ENCODE data around the gene HSF2BP.

The HSF2BP gene

DNA sequence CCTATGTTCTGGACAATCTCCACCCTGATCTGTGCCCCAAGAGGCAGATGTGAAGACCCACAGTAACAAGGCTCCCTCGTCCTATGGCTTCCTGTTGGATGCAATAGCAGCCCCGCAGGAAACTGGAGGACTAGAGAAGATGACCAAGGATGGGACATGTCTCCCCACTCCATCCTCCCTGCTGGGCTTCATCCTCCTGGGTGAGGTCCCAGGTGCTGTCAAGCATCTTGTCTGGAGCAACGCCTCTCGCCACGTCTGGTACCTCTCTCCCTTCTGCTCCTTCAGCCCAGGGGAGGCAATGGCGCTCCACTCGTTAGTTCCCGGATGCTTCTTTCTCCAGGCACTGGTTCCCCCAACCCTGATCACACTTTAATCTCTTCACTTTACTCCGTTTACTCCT lies 11.1 kb downstream of the HSF2BP start:
- no peak for DNase-seq

DNA sequence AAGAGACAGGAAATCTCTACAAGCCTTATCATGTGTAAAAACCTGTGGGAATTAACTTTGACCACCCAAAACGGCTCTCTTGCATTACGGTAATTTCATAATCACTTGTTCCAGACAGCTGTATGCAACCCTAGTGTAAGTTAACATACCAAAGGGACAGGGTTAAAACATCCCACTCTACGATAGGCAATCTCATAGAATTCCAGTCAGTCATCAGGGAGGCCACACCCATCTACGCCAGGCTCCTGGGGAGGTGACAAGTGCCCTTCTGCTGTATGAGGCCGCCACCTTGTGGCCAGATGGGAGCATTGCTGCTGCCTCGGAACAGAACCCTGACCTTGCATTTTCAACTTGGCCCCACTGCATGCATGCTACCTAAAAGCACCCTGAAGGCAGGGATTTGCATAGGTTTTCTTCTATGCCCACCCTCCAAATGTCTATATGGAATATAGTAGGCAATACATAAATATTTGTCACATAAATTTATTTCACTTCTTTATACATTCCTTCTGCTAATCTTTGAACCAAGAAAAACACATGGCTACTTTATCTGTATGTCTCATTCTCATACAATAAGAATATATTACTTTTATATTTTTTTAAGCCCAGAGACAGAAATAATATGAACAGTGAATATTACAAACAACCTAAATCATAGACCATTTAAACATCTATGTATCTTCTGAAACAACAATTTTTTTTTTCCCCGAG lies 12.6 kb downstream of the HSF2BP start:
- peak; percentile 90 for DNase-seq

DNA sequence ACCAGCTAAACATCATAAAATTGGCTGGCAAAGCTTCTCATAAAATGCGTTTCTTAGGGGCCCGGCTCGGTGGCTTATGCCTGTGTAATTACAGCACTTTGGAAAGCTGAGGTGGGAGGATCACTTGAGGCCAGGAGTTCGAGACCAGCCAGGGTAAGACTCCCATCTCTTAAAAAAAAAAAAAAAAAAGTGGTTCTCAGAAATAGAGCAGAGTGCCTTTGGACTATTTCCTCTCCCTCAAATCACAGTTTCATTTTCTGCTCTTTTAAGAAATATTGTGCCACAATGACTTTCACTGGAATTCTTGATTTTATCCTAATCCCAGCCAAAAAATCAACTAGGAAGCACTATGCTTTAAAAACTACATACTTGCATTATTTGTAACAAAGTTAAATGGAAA lies 13.3 kb downstream of the HSF2BP start:
- DNase-seq = no peak

DNA sequence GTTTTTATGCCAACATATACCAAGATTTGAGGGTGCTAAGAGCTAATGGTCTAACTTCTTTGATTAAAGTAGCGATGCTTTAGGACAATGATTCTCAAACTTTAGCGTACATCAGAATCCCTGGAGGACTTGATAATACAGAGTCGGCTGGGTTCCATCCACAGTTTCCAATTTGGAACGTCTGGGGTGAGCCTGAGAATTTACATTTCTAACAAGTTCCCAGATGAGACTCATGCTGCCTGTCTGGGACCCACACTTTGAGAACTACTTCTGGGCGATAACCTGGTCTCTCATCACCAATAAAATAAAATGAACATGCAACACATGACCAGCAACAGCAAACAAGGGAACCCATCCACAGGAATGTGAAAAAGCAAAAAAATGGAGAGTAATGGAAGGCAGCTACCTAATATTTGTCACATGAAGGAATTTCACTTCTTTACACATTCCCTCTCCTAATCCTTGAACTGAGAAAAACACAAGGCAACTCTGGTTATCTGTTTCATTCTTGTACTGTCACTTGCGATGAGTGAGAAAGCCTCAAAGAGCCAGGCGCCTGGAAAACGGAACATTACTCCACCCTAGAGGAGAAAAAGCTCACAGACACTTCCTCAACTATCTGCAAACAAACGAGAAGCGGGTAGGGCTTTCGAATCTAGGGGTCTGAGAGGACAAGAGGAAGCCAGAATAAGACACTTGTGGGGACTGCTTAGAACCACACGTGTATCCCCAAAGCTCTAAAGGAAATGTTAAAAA lies 14.0 kb downstream of the HSF2BP start:
- DNase-seq = peak; percentile 85

GRCh38 chr21:43644609-43645008 lies 14.7 kb downstream of the HSF2BP start:
- DNase-seq = peak; percentile 64

- no peak for DNase-seq
These were observed 15.2 kb downstream of the HSF2BP start for GRCh38 chr21:43644071-43644470.

- DNase-seq = no peak
These were observed 16.1 kb downstream of the HSF2BP start for GRCh38 chr21:43643193-43643592.

- DNase-seq = no peak
These were observed 18.9 kb downstream of the HSF2BP start for GRCh38 chr21:43640400-43640799.

DNA sequence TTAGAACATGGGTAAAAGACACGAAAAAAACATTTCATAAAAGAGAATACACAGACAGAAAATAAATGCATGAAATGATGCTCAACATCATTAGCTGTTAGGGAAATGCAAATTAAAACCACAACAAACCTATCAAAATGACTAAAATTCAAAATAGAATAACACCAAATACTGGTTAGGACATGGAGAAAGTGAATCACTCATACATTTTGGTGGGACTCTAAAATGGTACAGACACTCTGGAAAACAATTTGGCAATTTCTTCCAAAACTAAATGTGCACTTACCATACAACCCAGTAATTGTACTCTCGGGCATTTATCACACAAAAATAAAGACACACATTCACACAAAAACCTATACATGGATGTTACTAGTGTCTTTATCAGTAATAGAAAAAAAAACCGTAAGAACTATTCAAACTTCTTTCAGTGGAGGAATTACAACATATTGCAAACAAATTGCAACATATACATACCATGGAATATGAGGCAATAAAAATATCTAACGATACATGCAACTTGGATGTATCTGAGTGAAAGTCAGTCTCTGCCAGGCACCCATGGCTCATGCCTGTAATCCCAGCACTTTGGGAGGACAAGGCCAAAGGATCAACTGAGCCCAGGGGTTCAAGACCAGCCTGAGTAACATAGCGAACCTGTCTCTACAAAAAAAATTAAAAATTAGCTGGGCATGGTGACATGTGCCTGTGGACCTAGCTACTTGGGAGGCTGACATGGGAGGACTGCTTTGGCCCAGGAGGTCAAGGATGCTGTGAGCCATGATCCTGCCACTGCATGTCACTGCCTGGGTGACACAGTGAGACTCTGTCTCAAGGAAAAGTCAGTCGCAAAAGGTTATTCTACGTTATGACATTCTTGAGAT lies 19.6 kb downstream of the HSF2BP start:
- DNase-seq = peak; percentile 86

- DNase-seq = no peak
These were observed 21.6 kb downstream of the HSF2BP start for GRCh38 chr21:43637530-43638158.

GRCh38 chr21:43635436-43635835 lies 23.9 kb downstream of the HSF2BP start:
- DNase-seq = no peak

GRCh38 chr21:43634618-43635017 lies 24.7 kb downstream of the HSF2BP start:
- DNase-seq = peak; percentile 85

DNA sequence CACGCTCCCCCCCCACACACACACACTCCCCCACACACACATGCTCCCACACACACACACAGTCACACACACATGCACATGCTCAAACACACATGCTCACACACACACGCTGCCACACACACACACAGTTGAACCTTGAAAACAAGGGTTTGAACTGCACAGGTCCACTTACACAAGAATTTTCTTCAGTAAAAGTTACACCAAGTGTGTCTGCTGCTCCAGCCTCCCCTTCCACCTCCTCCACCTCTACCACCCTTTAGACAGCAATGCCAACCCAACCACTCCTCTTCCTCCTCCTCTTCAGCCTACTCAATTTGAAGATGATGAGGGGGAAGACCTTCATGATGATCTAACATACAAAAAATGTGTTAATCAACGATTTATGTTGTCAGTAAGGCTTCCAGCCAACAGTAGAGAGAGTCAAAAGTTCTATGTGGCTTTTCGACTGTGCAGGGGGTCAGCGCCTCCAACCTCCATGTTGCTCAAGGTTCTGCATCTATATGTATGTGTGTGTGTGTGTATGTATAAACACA lies 26.8 kb downstream of the HSF2BP start:
- peak; percentile 36 for DNase-seq

DNA sequence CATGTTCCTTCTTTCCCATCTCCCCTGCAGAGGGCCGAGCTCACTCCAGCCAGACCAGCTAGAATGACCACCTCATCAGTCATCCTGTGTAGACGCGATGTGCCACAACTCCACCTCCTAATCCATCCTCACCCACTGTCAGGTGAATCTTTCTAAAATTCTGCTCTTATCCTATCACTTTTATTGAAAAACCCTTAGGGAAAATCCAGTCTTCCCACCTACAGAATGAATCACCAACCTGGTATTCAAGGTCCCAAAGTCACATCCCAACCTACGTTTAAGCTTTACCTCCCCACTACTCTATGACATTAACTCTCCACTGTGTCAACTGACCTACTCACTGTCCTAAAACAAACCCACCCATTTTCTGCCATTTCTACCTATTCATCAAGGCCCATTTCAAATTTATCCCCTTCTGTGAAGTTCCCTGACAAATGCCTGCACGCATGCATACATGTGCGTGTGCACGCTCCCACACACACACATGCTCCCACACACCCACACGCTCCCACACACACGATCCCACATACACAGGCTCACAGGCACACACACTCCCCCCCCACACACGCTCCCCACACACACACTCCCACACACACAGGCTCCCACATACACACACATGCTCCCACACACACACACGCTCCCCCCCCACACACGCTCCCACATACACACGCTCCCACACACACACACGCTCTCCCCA lies 27.7 kb downstream of the HSF2BP start:
- no peak for DNase-seq

GRCh38 chr21:43627527-43627926 lies 31.8 kb downstream of the HSF2BP start:
- no peak for DNase-seq

- DNase-seq = no peak
These were observed 32.9 kb downstream of the HSF2BP start for GRCh38 chr21:43626390-43626789.

GRCh38 chr21:43624339-43624738 lies 34.9 kb downstream of the HSF2BP start:
- DNase-seq = no peak

- DNase-seq = no peak
These were observed 35.7 kb downstream of the HSF2BP start for GRCh38 chr21:43623588-43623987.

DNA sequence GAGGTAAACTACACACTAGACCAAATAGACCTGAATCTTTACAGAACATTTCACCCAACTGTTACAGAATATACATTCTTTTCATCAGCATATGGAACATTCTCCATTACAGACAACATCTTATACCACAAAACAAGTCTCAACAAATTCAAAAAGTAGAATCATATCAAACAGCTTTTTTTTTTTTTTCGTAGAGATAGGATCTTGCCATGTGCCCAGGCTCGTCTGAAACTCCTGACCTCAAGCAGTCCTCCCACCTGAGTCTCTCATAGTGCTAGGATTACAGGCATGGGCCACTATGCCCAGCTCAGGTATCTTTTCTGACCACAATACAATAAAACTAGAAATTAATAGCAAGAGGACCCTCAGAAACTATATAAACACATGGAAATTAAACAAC lies 36.5 kb downstream of the HSF2BP start:
- DNase-seq = no peak

GRCh38 chr21:43619856-43620255 lies 39.4 kb downstream of the HSF2BP start:
- DNase-seq = no peak

GRCh38 chr21:43619344-43619743 lies 39.9 kb downstream of the HSF2BP start:
- no peak for DNase-seq

- DNase-seq = no peak
These were observed 40.3 kb downstream of the HSF2BP start for GRCh38 chr21:43618940-43619339.
